Globus pallidus (tissue), 1 donor: ENCODE results near the gene RPS25.
A peak's percentile ranks its signal among the peaks of the same experiment; 100 is the strongest.
"Not testable (repeated sequence)": the region's sequence is repeated elsewhere in the genome, so short reads cannot be mapped to it uniquely, and the experiment has no call there.

ENCODE experiments used
- DNase-seq: peaks from one replicate; pipeline ENCODE4 v3.0.0-alpha.2; 2015; ENCODE audit warnings: low spot score

The RPS25 gene

DNA sequence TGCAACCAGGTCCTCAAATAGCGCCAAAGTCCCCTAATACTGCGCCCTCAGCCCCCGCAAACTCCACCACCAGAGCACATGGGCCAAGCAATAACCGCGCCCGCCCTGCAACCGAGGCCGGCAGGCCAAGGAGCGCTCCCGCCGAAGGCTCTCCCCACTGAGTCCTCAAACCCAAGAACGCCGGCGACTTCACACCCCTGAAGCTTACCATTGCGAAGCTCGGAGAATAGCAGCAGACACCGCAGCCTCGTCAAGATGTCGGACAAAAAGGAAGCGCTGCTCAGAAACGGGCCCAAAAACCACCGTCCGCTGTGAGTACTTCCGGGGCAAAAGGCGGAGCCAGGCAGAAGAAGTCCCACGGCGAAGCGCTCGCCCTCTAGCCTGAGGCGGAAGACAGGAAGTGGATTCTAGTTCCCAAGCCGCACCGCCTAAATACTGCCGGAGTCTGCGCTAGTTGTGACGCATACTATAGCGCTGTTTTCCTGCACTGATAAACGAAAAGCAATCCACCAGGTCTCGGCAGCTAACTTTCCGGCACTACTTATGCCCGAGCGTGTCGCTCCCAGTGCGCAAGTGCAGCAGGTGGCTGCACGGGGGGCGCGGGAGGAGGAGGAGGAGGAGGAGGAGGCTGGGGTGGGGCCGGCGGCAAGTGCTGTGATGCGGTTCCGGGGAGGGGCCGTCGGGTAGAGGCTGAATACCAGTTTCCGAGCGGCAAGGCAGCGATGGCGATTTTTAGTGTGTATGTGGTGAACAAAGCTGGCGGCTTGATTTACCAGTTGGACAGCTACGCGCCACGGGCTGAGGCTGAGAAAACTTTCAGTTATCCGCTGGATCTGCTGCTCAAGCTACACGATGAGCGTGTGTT lies at the start of gene RPS25, which contains the start of gene TRAPPC4:
Gene RPS25 (minus strand): TSS at position 270 of the 865 bp plus-strand sequence. CDS start 59 bp downstream, at position 211.
Gene TRAPPC4 (plus strand): TSS at position 693 of the 865 bp plus-strand sequence. CDS start 30 bp downstream, at position 723.
- peak; percentile 98 for DNase-seq

DNA sequence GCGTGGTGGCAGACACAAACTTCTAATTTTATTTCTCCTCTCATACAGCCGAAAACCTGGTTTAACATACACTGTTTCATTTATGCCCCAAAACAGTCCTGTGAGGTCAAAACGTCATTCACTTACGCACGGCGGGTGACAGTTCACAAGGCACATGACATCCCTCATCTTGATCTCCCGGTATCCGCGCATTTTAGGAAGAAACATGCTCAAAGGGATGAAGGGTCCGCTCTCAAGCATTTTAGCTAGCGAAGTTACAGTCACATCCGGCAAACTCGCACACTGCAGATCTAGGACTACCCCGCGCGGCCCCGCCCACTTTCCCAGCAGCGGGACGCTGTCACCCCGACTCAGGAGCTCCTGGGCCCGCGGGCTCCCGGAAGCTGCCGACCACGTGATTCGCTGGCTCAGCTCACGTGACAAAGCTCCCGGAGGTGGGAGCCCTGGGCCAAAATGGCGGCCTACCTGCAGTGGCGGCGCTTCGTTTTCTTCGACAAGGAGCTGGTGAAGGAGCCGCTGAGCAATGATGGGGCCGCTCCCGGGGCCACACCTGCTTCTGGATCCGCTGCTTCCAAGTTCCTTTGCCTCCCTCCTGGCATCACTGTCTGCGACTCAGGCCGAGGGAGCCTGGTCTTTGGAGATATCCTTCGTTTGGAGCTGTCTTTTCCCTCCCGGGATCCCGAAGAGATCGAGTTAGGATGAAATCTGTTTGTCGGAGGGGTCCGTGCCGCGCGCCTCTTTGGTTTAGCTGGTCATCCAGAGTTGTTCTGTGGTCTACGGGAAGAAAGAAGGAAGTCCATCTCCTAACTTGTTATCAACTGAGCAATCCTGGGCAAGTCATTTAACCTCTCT lies 49.5 kb upstream of the RPS25 start, which contains the start of gene VPS11:
Gene VPS11 (plus strand): TSS at position 448 of the 852 bp plus-strand sequence. CDS start 6 bp downstream, at position 454.
- DNase-seq, result peak; percentile 96

DNA sequence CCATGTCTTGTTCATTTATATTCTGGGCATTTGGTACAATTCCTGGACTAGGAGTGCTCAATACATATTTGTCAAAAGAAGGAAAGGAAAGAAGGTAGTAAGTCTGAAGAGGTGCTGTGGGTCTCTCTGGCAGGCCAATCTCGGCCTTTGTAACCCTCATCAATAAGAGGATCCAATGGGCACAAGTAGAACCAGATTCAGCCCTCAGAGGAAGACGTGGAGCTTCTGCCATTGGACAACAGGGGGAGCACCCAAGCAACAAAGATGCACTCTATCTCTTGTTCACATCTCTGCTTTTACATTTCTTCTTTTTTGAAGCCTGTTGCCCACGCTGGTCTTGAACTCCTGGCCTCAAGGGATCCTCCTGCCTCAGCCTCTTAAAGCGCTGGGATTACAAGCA lies 47.2 kb upstream of the RPS25 start:
- DNase-seq, result no peak

DNA sequence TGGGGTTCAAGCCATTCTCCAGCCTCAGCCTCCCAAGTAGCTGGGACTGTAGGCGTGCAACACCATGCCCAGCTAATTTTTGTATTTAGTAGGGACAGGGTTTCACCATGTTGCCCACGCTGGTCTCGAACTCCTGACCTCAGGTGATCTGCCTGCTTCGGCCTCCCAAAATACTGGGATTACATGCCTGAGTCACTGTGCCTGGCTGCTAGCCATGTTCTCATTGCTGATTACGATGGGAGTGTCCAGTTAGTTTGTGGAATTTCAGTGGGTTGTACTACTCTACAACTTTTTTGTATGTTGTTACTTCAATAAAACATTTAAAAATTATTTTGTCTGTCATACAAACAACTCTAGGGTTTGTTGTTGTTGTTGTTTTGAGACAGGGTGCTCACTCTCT lies 44.6 kb upstream of the RPS25 start:
- DNase-seq, result no peak

DNA sequence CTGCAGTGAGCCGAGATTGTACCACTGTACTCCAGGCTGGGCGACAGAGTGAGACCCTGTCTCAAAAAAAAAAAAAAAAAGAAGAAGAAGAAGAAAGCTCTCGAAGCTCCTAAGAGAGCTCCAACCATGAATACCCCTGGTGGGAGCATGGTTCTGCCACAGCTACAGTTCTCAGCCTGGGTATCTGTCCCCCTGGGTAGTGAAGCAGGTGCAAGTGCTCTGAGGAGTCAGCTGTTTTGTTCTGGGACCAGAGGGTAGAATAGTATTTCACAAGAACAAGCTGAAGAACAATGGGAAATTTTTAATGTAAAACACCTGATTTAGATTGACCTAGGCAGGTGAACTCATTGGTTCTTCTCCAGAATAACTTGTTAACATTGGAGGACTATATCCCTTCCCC lies 43.1 kb upstream of the RPS25 start:
- DNase-seq, result no peak

DNA sequence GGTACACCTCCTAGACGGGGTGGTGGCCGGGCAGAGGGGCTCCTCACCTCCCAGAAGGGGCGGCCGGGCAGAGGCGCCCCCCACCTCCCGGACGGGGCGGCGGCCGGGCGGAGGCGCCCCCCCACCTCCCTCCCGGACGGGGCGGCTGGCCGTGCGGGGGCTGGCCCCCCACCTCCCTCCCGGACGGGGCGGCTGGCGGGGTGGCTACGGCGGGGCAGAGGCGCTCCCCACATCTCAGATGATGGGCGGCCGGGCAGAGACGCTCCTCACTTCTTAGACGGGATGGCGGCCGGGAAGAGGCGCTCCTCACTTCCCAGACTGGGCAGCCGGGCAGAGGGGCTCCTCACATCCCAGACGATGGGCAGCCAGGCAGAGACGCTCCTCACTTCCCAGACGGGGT lies 41.0 kb upstream of the RPS25 start:
- DNase-seq, result not testable (repeated sequence)

DNA sequence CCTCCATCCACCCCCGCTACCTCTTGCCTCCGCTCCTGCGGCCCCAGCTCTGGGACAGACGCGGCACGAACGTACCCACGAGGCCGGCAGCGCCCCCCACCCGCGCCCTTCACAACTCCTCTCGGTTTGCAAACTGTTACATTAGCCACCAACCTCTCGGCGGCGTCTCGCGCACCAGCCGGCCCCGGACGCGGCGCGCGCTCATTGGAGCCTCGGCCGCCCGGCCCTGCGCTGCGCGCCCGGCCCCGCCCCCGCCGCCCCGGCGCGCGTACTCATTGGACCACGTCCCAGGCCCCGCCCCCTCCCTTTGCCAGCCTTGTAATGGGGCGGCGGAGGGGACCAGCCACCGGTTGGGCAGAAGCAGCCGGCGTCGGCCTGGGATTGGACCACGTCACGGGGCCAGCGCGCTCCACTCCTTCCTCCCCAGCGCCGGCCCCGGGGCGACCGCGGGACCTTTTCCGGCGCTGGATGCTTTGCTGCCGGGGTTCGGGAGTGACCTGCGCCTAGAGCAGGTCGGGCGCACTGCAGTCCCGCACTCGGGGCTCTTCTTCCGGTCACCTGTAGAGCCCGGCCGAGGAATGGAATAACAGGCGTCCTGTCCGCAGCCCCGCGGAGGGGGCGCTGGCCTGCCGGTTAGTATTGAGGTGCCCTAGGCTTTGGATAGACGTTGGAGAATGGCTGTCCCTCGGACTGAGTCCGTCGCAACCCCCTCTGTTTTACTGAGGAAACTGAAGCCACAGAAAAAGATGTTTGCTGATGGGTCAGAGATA lies 39.0 kb upstream of the RPS25 start, which contains the start of gene HYOU1:
Gene HYOU1 (minus strand): TSS at position 206 of the 770 bp plus-strand sequence. CDS start 1,045 bp downstream, outside the sequence.
- DNase-seq, result peak; percentile 95

DNA sequence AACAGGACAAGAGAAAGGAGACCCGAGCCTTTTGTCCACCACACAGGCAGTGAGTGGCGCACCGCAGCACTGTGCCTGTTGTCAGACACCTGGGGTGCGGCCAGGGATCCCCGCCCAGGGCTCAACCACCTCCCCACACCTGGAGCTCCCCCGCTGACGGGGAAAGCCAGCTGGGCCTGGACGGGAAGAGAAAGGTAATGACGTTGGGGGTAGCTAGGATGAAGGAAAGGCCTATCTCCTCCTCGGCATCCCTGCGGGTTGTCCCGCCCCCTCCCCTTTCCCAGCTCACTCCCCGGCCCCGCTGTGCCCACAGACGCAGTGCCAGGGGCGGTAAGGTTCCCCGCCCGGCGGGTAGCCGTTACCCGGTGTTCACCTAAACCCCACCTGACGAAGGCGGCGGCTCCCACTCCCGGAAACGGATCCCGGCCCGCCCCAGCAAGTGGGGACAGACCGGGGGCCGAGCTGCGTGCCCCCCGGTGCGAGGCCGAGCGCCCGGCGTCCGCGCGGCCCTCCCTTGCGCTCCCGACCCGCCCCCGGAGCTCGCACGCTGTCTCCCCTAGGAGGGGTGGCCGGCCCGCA lies 38.4 kb upstream of the RPS25 start:
- no peak for DNase-seq

DNA sequence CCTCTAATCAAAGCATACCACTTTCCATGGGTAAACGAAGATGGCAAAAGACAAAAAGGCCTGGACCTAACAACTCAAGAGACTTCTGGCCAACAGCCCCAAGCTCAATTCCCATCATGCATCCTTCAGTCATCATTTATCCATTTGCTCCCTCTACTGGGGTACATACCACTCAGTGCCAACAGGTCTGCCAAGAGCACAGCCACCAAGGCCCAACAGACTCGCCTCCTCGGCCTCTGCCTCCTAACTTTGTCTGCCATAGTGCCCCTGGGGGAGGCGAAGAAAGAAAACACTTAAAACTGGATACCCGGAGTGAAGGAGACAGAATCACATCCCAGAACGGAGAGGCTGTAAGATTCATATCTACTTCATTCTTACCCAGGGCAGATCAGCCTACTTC lies 37.8 kb upstream of the RPS25 start:
- DNase-seq, result peak; percentile 26

DNA sequence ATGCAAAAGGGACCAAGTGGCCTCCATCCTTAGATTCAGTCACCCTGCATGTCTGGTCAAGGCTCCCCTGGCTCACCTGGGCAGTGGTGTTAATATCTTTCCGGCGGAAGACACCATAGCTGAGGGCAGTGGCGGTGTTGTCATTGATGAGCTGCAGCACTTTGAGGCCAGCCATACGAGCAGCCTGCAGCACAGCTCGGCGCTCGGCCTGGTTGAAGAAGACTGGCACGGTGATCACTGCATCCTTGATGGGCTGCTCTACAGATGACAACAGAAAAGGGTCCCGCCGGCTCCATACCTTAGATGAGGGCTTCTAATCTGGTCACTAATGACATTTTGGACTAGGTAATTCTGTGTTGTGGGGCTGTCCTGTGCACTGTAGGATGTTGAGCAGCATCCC lies 36.3 kb upstream of the RPS25 start:
- no peak for DNase-seq

DNA sequence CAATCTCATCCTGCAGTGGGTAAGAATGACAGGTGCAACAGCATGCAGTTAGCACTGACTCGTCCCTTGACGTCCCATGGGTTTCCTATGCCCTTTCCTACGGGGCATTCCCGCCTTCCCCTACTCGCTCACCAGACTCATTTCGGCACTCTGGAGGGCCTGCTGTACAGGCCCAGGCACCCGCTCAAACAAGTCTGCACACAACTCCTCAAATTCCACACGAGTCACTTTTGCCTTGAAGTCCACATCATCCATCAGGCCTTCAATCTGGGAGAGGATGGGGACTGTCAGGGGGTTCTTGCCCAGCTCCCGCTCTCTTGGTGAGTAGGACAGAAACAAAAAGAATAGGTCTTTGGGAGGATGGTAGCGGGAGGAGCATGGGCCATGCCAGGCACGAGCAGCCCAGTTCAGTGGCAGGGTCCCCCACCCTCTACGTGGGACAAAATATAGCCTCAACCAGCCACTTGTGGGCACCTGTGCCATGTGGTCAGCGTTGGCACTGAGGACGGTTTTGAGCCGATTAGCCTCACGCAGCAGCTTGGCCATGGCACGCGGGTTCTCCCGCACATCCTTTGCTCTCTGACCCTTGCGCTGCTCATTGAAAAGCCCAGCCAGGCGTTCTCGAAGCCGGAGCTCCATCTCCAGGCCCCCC lies 34.1 kb upstream of the RPS25 start:
- DNase-seq, result no peak

DNA sequence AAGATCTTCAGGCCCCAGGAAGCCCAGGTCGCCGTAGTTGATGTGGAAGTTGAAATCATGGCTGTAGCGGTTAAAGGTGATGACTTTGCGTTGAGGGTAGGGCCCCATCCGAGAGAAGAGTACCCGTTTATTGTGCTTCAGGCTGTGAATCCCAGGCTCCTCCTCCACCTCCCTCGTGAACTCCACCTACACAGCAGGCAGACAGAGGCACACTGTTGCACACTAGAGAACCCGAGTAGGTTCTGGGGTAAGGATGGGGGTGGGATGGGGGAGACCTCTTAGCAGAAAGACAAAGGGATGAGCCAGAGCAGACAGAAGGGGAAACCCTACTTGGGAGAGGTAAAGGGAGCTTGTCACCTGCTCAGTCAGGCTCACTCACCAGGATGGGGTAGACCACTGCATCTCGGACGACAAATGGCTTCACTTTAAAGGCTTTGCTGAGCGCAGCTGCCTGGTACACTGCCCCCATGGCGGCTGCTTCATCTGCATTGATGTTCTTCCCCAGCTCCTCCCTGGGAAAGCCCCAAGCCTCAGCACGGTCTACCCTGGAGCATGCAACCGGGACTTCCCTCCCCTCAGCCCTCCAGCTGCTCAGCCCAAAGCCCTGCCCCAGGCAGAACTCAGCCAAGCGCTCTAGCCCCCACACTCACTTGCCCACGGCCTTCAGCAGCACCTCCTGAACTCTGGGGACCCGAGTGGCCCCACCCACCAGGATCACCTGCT lies 33.5 kb upstream of the RPS25 start:
- DNase-seq, result no peak

DNA sequence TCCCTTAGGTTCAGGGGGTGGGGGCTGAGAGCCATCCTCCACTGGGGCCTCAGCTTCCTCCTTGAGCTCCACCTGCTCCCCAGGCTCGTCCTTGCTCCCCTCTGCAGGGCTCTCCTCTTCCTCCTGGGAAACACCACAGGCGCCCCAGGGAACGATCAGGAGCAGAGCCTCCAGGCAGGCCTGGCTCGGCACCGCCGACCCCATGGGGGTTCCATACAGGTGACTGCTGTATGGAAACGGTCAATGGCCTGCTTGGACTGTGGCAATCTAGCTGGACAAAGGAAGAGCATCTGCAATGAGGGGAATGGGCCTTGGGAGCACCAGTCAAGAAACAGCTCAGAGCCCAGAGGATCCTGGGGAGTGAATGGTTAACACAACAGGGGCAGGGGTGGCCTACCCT lies 30.9 kb upstream of the RPS25 start:
- DNase-seq, result no peak

DNA sequence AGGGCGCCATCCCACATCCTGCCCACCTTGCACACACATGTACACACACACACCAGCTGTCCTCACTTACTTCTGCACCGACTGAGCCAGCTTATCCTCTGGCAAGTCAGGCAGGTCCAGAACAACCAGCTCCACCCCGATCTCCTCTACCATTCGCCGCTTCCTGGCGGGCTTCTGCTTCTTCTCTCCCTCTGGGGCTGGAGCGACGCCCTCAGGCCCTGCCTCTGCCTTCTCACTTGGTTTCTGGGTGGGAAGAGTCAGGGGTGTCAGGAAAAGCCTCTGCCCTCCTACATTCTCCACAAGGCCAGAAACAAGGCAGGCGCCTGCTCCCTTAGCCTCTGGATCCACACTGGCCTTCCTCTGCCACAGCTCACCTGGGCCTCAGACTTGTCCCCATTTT lies 30.5 kb upstream of the RPS25 start:
- no peak for DNase-seq

DNA sequence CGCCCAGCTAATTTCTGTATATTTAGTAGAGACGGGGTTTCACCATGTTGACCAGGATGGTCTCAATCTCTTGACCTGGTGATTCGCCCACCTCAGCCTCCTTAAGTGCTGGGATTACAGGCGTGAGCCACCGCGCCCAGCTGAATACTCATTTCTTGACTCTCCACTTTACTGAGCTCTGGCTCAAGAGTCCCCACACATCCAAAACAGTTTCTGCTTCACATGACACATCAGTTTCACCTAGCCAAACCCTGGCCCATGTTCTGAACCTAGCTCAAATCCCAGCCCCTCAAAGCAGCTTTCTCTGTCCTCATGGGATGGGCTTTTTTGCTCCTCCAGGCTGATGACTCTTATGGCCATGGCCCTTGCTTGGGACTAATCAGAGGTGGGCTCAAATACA lies 29.1 kb upstream of the RPS25 start:
- DNase-seq, result no peak

DNA sequence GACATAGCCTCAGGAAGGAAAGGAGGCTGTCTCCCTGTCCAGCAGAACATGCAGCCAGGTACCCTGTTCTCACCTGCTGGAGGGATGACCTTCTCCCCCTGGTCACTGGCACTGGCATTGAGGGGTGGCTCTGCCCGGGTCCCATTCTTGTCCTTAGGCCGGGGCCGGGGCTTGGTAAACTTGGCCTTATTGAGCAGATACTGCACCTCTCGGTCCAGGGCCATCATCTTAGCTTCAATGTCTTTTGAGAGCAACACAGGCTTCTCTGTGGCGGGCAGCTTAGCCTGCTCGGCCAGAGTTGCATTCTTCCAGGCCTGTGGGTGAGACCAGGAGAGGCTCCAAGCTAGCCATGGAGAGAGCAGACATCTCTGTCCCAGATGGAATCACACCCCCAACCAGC lies 28.3 kb upstream of the RPS25 start:
- no peak for DNase-seq

DNA sequence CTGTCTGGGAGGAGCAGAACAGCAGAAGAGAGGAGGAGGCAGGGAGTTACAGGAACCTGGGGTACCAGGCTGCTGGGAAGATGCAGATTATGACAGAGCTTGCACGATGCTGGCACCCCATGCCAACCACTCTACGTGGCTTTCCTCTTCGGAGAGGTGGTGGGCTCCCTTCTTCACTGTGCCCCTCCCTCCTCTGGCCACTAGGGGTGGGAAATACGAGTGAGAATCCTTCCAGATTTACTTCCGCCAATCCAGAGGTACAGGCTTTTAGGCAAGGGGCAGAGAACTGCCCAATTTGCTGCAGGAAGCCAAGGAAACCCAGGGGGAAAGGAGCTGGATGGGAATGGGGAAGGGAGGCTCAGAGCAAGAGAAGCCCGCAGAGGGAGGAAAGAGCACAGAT lies 26.6 kb upstream of the RPS25 start:
- no peak for DNase-seq

DNA sequence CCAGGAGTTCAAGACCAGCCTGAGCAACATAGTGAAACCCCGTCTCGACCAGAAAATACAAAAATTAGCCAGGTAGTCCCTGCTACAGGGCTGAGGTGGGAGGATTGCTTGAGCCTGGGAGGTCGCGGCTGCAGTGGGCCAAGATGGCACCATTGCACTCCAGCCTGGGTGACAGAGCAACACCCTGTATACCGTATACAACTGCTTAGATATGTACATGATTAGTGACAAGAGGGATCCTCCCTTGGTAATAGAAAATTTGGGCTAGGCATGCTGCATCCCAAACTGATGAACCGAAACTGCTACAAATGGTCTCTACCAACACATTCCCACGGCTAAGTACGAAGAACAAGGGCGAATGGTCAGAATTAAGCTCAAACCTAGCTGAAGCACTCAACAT lies 24.8 kb upstream of the RPS25 start:
- no peak for DNase-seq

DNA sequence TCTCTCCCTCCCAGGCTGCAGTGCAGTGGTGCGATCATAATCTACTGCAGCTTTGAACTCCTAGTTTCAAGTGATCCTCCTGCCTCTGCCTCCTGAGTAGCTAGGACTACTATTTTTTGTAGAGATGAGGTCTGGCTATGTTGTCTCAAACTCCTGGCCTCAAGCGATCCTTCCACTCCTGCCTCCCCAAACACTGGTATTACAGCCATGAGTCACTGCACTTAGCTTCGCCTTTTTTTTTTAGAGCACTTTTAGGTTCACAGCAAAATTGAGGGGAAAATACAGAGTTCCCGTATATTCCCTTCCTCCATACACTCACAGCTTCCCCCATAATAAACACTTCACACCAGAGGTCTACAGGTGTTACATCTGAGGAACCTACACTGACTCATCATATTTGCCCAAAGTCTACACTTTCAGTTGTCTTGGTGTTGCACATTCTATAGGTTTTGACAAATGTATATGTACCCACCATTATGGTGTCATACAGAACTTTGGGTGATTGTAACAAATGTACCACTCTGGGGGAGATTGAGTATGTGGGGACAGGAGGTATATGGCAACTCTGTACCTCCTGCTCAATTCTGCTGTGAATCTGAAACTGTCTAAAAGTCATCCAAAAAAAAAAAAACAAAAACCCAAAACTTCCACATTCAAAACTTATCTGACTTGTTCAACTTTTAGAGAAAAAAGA lies 23.8 kb upstream of the RPS25 start:
- no peak for DNase-seq

DNA sequence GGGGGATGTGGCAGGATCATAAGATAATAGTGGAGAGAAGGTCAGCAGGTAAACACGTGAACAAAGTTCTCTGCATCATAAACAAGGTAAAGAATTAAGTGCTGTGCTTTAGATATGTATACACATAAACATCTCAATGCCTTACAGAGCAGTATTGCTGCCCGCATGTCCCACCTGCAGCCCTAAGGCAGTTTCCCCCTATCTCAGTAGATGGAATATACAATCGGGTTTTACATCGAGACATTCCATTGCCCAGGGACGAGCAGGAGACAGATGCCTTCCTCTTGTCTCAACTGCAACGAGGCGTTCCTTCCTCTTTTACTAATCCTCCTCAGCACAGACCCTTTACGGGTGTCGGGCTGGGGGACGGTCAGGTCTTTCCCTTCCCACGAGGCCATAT lies 21.3 kb upstream of the RPS25 start:
- not testable (repeated sequence) for DNase-seq
